PC-3 (cell line): ENCODE measurements around the gene AKAP13. TPM values are rescaled to one million over a fixed set of nuclear protein-coding genes. Genes with fewer than 3 reads are reported as not detected.

Experiments used
- ATAC-seq: fragments of 200-7000 bp; cut with Tn5 transposase; 2 replicates; pipeline ENCODE4 v1.9.1; 2020; ENCODE audit warnings: mild to moderate bottlenecking, moderate library complexity
- BruUV-seq: library from RNA; stranded (reverse); fragments of 400-500 nt; replicated peaks from 2 replicates; lab custom pipeline; 2021; lab: Mats Ljungman, UMichigan
- CTCF ChIA-PET: fragments of 300-600 bp; sonication (Branson Sonifier 250); formaldehyde crosslinking; loops from one replicate; lab custom pipeline; 2022; ENCODE audit warnings: antibody characterized with exemption; lab: Charles Lee
- POLR2A ChIA-PET: fragments of 300-600 bp; sonication (Branson Sonifier 250); formaldehyde crosslinking; loops from one replicate; lab custom pipeline; 2022; ENCODE audit warnings: antibody characterized with exemption; ENCODE audit not compliant: unreplicated experiment; lab: Charles Lee
- DNase-seq: peaks from one replicate; pipeline ENCODE4 v3.0.0-alpha.2; 2015
- H2AFZ ChIP-seq: fragments of 300-600 bp; sonication (generic); 2 replicates; pipeline ENCODE4 v1.6.0; 2016; ENCODE audit warnings: antibody characterized with exemption, low read length
- H3F3A ChIP-seq: fragments of 300-600 bp; sonication (generic); one replicate; pipeline ENCODE4 v1.6.0; 2017; ENCODE audit warnings: antibody characterized with exemption, low read length, control low read depth, mild to moderate bottlenecking; ENCODE audit not compliant: unreplicated experiment
- H3K27ac ChIP-seq: fragments of 300-600 bp; sonication (generic); 2 replicates; pipeline ENCODE4 v1.5.1; 2016; ENCODE audit warnings: mild to moderate bottlenecking, low read length
- H3K27me3 ChIP-seq: fragments of 300-600 bp; sonication (generic); 2 replicates; pipeline ENCODE4 v1.6.1; 2016; ENCODE audit warnings: low read length, mixed read lengths
- H3K36me3 ChIP-seq: fragments of 300-600 bp; sonication (generic); 2 replicates; pipeline ENCODE4 v1.6.1; 2016; ENCODE audit warnings: low read depth, mixed run types, low read length, mixed read lengths
- H3K4me1 ChIP-seq: fragments of 300-600 bp; sonication (generic); 2 replicates; pipeline ENCODE4 v1.5.1; 2016; ENCODE audit warnings: low read length; ENCODE audit not compliant: insufficient read depth
- H3K4me2 ChIP-seq: fragments of 300-600 bp; sonication (generic); 2 replicates; pipeline ENCODE4 v1.6.0; 2016; ENCODE audit warnings: low read length
- H3K4me3 ChIP-seq: fragments of 300-600 bp; sonication (generic); 2 replicates; pipeline ENCODE4 v1.5.1; 2016; ENCODE audit warnings: mild to moderate bottlenecking, low read length, mixed read lengths
- H3K79me2 ChIP-seq: fragments of 300-600 bp; sonication (generic); 2 replicates; pipeline ENCODE4 v1.6.1; 2017; ENCODE audit warnings: low read length, mixed read lengths
- H3K9ac ChIP-seq: fragments of 300-600 bp; sonication (generic); 2 replicates; pipeline ENCODE4 v1.6.0; 2016; ENCODE audit warnings: mild to moderate bottlenecking, low read length
- H3K9me2 ChIP-seq: fragments of 300-600 bp; sonication (generic); replicated peaks from 2 replicates; pipeline ENCODE4 v1.6.1; 2016; ENCODE audit warnings: mixed run types, low read length, mixed read lengths
- H3K9me3 ChIP-seq: fragments of 300-600 bp; sonication (generic); 2 replicates; pipeline ENCODE4 v1.6.1; 2016; ENCODE audit warnings: low read length, mixed read lengths
- H4K20me1 ChIP-seq: fragments of 300-600 bp; sonication (generic); 2 replicates; pipeline ENCODE4 v1.6.1; 2016; ENCODE audit warnings: low read length, mixed read lengths
- CTCF ChIP-seq: fragments of 300-600 bp; sonication (generic); conservative IDR thresholded peaks from 2 replicates; pipeline ENCODE4 v1.5.1; 2017; ENCODE audit warnings: antibody characterized with exemption, low read depth, mild to moderate bottlenecking, low read length
- EZH2 ChIP-seq: fragments of 300-600 bp; sonication (generic); IDR thresholded peaks from one replicate; pipeline ENCODE4 v1.6.1; 2017; ENCODE audit warnings: antibody characterized with exemption, mild to moderate bottlenecking, low read length; ENCODE audit not compliant: unreplicated experiment
- EZH2phosphoT487 ChIP-seq: fragments of 300-600 bp; sonication (generic); IDR thresholded peaks from 2 replicates; pipeline ENCODE4 v1.6.1; 2018; ENCODE audit warnings: mild to moderate bottlenecking, antibody characterized with exemption, low read length, borderline replicate concordance
- intact Hi-C: fragments of 100-400 bp; cut with micrococcal nuclease; formaldehyde crosslinking; loops from 2 replicates; pipeline ENCODE4 v1.9.0; 2023
- total RNA-seq: library from RNA; depleted of rRNA; stranded (reverse); fragments of >200 nt; gene quantifications from 2 replicates; pipeline ENCODE4 v1.2.3, GENCODE V29; 2014

AKAP13 gene
- total RNA-seq, 1 experiment from 2014 or later: 36.8 TPM

DNA sequence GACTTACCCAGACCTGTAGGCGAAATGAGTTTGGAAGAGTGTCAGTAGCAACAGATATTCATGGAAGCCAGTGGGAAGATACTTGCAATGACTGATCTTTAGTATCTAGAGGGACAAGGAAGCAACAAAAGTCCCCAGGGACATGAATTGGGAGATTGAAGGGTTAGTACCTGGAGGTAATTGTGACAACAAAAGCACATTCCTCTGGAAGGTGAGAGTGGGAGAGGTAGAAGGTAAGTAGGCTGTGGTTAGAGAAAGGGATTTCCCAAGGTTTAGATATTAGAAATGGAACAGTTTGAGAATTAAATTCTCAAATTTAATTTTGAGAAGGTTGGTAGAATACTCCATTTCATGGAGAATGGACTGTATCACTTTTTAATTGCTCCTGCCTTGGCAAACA, 191.4 kb downstream of the AKAP13 start:
- Histone ChIP-seq H3F3A (no peaks in the 10 kb centered on the region), H3K4me3 (no peak overlapping the region), H3K9ac (no peak overlapping the region), H3K4me1 (peaks cover 6% of the 10 kb centered on the region; the same call in 1 of the 2 replicates), H3K27ac (no peak overlapping the region), H2AFZ (no peak overlapping the region), H4K20me1 (no peaks in the 10 kb centered on the region), H3K9me3 (no peaks in the 10 kb centered on the region), H3K36me3 (0 out of 2 replicates have a peak, but pooled peaks cover 2% of the 10 kb centered on the region), H3K79me2 (no peaks in the 10 kb centered on the region), H3K27me3 (no peaks in the 10 kb centered on the region), H3K4me2 (no peak overlapping the region), H3K9me2 (no peaks in the 10 kb centered on the region)
- CTCF ChIA-PET: no interaction called here
- DNase-seq: no peak
- intact Hi-C loops: no loop called here
- ATAC-seq: no peak
- TF ChIP-seq CTCF (no peak), EZH2phosphoT487 (no peak), EZH2 (no peak)
- POLR2A ChIA-PET: no interaction called here
- no TSS peak for BruUV-seq

DNA sequence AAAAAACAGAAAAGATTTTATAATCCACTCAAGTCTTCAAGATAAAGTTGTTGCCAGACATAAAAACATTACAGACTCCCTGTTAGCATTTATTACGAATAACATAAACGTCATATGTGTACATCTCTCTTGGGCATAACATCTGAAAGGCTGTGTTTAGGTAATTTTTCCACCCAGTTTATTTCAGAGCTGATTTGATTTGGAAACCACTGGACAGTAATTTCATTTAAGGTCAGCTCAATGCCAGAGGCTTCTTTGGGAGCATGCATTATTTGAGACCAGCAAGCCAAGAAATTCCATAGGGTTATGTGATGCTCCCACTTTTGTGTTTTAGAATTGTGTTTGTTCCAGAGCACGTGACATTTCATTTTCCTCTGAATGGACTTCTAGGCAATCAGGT, 196.0 kb downstream of the AKAP13 start:
- no peak overlapping the region for H2AFZ ChIP-seq
- ATAC-seq: no peak
- ChIA-PET POLR2A (no interaction called here), CTCF (no interaction called here)
- H3K4me1 ChIP-seq: peaks cover 12% of the 10 kb centered on the region; the same call in 1 of the 2 replicates
- BruUV-seq: no TSS peak
- H3K79me2 ChIP-seq: peaks cover 14% of the 10 kb centered on the region; the same call in 1 of the 2 replicates
- no peaks in the 10 kb centered on the region for H3K9me2 ChIP-seq
- 0 out of 2 replicates have a peak, but pooled peaks cover 9% of the 10 kb centered on the region for H3K36me3 ChIP-seq
- intact Hi-C loops: no loop called here
- H3K27ac ChIP-seq: no peak overlapping the region
- H3K9ac ChIP-seq: no peak overlapping the region
- no peaks in the 10 kb centered on the region for H4K20me1 ChIP-seq
- TF ChIP-seq CTCF: no peak
- no peaks in the 10 kb centered on the region for H3F3A ChIP-seq
- H3K27me3 ChIP-seq: no peaks in the 10 kb centered on the region
- no peaks in the 10 kb centered on the region for H3K9me3 ChIP-seq
- no peak overlapping the region for H3K4me2 ChIP-seq
- DNase-seq: no peak
- H3K4me3 ChIP-seq: no peak overlapping the region

- H3K36me3 ChIP-seq: 0 out of 2 replicates have a peak, but pooled peaks cover 12% of the 10 kb centered on the region
- no peaks in the 10 kb centered on the region for H4K20me1 ChIP-seq
- H3K27ac ChIP-seq: no peak overlapping the region
- H3K4me1 ChIP-seq: peaks cover 27% of the 10 kb centered on the region
- ChIA-PET CTCF (no interaction called here), POLR2A (no interaction called here)
- H3K4me3 ChIP-seq: no peak overlapping the region
- H3K9me2 ChIP-seq: no peaks in the 10 kb centered on the region
- peak; percentile 8 for DNase-seq
- H3K9ac ChIP-seq: no peak overlapping the region
- H3K27me3 ChIP-seq: no peaks in the 10 kb centered on the region
- ATAC-seq: peak; percentile 54
- no peaks in the 10 kb centered on the region for H3K9me3 ChIP-seq
- H3K79me2 ChIP-seq: peaks cover 33% of the 10 kb centered on the region
- H2AFZ ChIP-seq: no peak overlapping the region
- no peak for TF ChIP-seq EZH2phosphoT487
- TF ChIP-seq CTCF: no peak
- TF ChIP-seq EZH2: no peak
- intact Hi-C loops: no loop called here
- H3K4me2 ChIP-seq: no peak overlapping the region
- TSS peak; percentile 31 for BruUV-seq
- H3F3A ChIP-seq: no peaks in the 10 kb centered on the region
Measured at GRCh38 chr15:85578941-85579701, 198.7 kb downstream of the AKAP13 start.
